Ramos (cell line): ENCODE measurements around the gene DPP6.
"Not testable (repeated sequence)": the region's sequence is repeated elsewhere in the genome, so short reads cannot be mapped to it uniquely, and the experiment has no call there.

Source experiments
- in situ Hi-C: fragments of 300-500 bp; cut with MboI; formaldehyde crosslinking; loops from one replicate; pipeline ENCODE4 v1.14.3; 2022; ENCODE audit warnings: low sequenced_read_pairs; ENCODE audit not compliant: unreplicated experiment

The DPP6 gene

DNA sequence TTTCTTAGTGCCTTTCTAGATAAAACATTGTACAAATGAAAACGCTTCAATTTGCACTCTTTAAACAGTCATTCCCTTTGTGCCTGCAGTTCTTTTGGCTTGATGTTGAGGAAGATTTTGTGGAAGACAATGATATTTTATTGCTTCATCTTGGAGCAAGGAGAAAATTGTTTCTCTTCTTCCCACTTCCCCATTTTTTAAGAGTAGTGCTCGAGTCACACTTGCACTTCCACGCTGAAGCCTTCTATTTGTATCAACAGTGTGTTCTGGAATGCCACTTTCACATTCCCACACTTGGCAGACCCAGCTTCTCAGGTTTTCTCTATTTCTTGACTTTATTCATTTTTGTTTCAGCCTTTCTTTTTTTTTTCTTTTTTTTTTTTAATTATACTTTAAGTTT lies 581.4 kb downstream of the DPP6 start:
- in situ Hi-C loops, result no loop called here

DNA sequence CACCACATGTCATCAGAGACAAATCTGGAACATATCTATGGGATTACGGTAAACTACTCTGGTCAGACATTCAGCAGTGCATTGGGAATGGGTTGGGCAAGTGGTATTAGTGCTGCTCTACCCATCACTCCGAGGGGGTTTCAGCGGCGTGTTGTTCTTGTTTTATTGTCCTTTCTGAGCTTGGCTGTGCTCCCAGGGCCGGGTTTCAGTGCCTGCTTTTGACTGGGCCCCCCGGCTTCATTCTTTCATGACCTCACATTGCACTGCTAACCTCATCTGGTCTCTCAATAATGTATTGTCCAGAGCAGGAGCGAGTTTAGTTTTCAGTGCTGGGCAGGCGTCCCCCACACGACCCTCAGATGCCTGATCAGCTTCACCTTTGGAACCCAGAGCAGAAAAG lies 586.1 kb downstream of the DPP6 start:
- in situ Hi-C loops, result no loop called here

DNA sequence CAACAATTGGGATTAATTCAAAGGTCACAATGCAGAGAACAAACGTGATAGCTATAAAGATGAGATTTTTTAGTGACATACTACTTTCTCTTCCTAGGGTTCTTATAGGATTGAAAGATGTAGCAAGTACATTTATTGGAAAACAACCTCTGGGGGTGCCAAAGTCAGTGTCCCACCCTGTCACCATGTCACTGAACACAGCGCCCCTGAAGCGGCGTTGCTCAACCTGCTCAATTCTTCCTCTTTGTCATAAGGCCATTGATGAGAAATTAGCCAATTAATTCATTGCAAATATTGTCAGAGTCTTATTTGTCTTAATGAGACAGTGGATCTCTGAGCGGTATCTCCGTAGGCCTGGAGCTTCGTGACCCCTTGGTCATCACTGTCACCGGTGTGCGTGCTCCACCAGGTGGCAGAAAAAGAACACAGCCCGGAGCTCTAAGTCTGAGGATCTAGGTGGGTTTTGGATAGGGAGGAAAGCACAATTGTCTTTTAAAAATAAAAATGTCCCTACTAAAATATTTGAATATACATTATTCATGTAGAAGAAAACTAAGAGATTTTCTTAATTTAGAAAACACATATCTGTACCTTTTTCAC lies 588.2 kb downstream of the DPP6 start:
- in situ Hi-C loops, result no loop called here

DNA sequence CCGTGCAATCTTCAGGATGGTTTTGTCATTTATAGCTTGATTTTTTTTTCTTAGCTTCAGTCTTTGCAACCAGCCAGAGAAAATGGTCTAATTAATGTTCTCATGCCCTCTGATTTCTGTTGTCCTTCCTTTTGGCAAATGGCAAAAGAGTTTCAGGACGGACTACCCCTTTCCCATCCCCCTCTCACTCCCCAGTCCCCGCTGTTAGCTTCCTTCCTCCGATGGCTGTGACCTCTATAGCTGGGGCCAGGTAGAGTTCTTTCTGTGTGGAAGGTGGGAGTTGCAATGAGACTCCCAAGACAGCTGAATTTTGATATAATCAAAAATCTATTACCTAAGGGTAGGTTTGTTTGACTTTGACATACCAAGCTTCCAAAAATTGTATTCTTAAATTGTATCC lies 588.7 kb downstream of the DPP6 start:
- in situ Hi-C loops, result no loop called here

DNA sequence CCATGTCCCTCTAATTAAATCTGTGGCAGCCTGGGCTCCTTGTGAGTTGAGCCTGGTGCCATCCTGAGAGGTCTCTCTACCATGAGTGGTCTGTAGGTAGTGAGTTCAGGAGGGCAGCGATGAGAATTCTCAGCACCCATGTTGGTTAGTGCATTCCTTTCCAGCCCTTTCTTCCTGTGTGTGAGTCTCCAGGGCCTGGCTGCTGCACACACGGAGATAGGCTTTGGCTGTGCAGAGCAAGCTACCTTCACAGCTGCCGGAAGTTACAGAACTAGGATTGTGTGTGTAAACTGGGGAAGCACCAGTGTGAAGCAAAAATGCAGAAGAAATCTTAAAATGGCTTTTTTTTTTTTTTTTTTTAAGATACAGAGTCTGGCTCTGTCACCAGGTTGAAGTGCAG lies 592.2 kb downstream of the DPP6 start:
- in situ Hi-C loops, result no loop called here

DNA sequence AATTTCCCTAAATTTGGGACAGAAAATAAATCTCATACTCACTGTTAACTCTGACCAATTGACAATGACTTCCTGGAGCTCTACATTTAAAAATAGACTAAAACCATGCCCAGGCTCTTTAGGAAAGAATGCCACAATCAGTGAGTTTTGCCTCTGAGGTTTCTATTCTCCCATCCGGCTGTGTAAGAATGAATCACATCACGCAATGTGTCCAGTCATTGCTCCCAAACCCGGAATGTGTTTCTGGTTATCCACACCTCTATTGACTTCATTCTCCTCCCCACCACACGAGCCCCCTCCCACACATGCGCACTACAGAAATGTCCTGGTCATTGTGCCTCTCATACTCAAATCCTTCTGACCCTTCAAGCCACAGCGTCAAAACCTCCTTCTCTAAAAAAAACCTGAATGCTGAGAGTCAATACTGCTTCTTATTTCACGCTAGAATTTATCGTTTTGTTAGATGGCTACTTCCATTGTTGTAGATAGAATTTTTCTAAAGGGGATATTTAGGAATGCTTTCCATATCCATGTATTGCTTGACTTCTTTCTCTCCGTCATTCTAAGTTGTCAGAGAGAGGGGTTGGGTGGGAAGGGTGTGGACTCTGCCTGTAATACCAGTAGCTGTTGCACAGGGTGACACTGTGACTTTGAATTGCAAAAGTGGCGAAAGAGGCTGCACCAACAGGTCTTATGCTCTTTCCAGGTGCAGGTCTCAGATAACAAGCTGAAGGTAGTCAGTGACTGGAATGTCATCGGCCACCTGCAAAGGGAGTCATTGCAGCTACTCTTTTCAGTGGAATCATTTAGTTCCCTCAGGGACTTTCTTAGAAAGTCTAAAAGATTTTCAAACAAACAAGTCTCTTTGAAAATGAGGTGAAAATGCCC lies 594.2 kb downstream of the DPP6 start:
- in situ Hi-C loops, result no loop called here

DNA sequence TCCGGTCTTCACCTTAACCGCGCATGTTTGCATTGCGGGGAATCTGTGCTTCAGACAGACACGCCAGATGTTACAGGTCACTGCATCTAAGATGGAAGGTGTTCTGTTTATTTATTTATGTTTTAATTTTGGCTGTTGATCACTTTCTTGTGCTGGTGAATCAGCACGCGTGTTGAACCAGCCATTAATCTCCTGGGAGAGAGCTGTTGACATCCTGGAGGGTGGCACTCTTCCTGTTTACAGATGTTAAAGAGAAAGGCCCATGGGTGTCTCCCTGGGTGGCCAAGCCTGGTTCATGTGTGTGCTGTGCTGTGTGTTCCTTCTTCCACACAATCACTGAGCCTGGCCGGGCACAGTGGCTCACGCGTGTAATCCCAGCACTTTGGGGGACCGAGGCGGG lies 595.4 kb downstream of the DPP6 start:
- in situ Hi-C loops, result no loop called here

DNA sequence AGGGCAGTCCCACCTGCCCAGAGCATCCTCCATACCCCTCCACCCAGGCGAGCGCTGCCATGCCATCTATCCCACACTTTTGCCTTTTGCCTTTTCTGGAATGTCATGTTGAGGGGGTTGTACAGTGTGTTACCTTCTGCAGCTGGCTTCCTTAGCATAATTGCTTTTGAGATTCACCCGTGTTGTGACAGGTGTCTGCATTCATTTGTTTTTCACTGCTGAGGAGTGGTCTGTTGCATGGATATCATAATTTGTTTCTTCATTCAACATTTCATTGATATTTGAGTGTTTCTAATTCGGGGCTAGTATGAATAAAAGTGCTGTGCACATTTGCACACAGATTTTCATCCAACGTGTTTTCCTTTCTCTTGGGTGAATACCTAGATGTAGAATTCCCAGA lies 596.8 kb downstream of the DPP6 start:
- in situ Hi-C loops, result no loop called here

DNA sequence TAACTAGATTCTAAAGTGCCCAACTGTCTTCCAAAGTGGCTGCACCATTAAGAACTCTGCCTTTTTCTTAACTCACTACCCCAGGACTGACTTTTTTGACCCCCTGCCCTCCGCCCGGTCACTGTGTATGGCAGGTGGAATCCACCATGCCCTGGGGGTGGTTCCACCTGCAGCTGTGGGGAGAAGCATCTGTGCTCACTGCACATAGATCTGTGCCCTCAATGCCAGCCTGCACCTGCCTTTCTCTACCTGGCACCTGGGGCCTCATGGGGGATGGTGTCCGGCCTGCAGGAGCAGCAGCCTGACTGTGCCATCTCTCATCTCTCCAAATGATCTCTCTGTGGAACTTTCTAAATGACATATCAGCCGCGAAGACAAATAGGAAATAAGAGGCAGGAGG lies 597.2 kb downstream of the DPP6 start:
- in situ Hi-C loops, result no loop called here

DNA sequence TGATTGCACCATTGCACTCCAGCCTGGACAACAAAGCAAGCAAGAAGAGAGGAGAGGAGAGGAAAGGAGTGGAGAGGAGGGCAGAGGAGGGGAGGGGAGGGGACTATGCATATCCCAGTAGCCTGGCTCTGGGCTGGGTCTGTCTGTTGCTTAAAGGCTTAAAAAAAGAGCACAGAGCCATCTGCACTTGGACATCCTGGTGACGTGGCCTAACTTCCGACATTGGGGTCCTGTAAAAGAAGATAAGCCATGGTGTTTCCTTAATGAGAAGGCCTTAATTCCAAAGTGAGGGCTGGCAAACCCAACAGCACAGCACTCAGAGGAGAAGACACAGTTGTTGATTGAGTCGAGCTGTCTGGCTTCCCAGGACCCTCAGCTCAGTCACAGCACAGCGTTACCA lies 598.1 kb downstream of the DPP6 start:
- in situ Hi-C loops, result no loop called here

DNA sequence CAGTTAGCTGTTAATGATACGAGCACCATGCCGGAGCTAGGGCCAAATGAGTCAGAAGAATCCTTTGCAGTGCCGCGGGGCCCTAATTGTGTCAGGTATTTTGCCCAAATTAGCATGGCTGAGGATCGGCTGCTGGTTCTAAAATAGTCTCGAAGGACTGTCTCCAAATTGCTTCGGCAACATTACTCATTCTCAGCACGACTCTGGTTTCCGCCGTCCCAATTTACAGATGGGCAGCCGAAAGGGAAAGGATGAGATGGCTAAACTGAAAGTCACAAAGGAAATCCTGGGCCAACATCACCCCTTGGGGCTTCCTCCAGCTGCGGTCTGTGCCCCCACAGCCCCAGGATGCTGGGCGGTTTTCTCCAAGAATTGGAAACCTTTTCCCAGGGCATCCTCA lies 599.3 kb downstream of the DPP6 start:
- in situ Hi-C loops, result no loop called here

DNA sequence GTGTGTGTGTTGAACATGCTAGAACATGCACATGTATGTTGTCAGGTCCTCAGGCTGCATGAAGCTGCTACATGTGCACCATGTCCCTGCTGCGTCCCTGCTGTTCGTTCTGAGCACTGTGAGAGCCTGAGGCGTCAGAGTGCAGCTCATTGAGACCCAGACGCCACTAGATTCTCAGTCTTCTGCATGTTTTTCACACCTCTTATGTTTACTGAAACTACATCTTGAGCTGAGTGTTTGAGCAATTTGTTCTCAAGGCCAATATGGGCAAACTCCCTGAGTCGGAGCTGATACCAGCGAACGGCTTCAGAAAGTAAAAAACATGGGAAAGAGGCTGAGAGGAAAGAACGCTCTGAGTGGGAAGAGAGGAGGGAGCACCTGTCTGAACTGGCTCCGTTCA lies 600.4 kb downstream of the DPP6 start:
- in situ Hi-C loops, result no loop called here

DNA sequence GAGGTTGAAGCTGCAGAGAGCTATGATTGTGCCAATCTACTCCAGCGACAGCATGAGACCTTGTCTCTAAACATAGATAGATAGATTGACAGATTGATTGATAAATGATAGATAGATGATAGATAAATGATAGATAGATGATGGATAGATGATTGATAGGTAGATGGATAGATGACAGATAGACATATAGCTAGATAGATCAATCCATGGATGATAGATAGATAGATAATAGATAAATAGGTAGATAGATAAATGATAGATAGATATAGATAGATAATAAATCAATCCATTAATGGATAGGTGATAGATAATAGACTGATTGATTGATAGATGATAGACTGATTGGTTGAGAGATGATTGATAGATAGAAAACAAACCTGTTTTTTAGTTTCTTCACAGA lies 601.1 kb downstream of the DPP6 start:
- in situ Hi-C loops, result no loop called here

DNA sequence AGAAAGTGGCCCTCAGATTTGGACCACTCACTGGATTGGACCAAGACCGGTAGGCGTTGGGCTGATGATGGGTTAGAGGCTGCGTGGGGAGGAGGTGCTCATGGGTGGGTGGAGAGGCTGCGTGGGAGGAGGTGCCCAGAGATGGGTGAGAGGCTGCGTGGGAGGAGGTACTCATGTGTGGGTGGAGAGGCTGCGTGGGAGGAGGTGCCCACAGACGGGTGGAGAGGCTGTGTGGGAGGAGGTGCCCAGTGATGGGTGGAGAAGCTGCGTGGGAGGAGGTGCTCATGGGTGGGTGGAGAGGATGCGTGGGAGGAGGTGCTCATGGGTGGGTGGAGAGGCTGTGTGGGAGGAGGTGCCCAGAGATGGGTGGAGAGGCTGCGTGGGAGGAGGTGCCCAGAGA lies 604.4 kb downstream of the DPP6 start:
- in situ Hi-C loops, result no loop called here

DNA sequence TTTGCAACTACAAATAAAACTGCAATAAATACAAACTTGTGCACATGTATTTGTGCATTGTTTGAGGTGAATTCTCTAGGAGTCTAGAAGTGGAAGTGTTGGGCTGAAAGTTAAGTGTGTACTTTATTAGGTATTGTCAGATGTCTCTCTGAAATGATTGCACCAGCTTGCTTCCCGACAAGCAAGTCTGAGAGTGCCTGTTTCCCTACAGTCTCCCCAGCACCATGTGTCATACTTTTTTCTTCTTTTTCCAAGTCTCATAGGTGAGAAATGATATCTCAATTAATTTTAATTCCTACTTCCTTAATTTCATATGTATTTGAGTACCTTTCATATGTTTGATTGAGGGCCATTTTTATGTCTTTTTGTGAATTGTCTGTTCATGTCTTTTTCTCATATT lies 614.6 kb downstream of the DPP6 start:
- in situ Hi-C loops, result no loop called here

DNA sequence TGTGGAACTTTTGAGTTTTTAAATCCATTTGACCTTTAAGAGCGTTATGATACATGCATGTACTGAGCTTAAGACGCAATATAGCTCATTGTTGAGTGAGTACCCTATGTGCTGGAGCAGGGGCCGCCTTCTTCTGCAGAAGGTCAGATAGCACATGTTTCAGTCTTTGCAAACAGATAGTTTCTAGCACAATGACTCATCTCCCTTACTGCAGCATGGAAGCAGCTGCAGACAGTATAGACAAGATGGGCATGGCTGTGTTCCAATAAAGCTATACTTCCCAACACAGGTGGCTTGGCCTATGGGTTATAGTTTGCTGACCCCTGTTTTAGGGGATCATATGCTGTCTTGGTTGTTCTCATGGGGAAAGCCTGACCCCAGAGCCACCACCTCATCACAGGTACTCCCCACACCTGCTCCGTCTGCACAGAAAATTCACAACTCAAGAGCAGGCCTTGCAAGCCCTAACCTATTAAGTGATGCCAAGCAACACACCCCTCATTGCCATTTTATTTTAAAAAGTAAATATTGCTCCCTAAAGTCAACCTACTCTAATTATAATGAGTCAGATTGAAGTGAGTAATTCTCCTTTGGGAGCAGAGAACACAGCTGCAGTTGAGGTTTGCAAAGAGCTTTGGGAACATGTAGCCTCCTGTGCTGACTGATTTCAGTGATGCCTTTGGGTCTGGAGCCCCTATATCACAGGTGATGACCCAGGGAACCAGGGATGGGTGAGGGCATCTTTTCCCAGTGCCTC lies 620.6 kb downstream of the DPP6 start:
- in situ Hi-C loops, result no loop called here

DNA sequence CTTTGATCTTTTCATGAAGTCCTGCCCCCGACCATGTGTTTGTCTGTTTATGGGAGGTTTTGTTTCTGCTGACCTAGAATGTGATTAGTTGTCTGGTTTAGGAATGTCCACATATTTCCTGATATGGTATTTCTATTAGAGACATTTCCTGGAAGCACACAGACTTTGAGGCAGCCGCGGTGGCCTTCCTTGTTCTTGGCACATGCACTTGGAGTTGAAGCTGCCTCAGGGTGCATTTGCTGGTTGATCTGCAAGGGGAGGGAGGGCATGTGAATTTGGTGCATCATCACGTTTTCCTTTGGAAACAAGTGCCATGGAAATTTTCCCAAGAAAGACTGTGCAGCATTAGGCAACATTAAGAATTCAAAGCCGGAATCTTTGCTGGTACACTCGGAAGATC lies 622.0 kb downstream of the DPP6 start:
- in situ Hi-C loops, result no loop called here

DNA sequence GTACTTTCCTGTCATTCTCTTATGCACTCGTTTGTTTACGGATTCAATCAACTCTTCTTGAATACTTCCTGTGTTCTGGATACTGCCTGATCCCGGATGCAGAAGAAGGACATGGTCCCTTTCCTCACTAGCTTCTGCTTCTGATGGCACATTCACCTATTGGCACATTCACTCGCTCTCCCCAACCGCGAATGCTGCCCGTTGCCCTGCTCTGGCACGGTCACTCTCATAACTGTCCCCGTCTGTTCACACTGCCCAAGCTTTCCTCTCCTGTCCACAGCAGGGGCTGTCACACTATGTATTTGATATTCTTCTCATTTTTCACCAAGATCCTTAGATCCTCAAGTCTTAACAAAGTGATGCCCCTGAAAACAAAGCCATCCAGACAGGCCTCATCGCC lies 623.4 kb downstream of the DPP6 start:
- in situ Hi-C loops, result no loop called here

DNA sequence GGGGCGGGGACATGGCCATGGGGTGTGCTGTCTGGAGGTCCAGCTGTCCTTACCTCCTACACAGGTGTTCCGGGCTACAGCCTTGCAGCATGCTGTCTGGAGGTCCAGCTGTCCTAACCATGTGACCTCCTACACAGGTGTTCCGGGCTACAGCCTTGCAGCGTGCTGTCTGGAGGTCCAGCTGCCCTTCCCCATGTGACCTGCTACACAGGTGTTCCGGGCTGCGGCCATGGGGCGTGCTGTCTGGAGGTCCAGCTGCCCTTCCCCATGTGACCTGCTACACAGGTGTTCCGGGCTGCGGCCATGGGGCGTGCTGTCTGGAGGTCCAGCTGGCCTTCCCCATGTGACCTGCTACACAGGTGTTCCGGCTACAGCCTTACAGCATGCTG lies 623.8 kb downstream of the DPP6 start:
- in situ Hi-C loops, result not testable (repeated sequence)

DNA sequence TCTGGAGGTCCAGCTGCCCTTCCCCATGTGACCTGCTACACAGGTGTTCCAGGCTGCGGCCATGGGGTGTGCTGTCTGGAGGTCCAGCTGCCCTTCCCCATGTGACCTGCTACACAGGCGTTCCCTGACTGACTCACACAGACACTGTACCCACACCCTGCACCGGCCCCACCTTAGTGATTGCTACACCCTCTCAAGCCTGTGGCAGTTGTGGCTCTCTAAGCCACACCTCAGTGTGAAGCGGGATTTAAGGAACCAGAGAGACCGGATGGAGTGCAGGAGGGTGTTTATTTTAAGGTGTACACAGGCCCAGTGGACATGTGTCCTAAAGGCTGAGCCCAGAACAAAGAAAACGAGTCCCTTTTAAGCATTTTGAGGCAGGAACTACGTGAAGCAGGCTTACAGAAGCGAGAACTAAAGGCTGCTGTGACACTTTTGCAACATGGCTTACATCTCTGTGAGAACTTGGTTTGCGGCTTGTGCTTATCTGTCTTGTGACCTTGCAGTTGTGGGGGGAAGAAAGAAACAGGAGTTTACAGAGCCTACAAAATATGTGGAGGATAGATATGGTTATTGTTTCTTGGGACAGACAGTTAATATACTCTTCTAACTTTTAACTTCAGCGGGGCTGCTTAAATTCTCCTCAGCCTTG lies 624.4 kb downstream of the DPP6 start:
- in situ Hi-C loops, result no loop called here

DNA sequence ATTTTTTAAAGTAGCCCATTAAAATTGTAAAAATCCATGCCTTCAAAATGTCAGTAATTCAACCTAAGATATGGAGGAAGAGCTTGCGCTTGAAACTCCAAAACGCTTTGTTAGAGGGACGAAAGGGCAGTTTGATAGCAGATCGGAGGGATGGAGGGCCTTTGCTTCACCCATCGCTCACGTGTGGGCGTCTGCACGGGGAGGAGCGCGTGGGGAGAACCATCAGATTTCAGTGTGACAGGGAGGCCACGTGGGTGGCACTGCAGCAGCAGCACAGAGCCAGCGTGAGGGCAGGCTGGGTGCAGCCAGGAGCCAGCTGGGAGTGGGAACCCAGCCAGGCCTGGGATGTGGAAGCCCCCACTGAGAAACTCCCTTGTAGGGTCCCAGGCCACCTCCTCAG lies 625.3 kb downstream of the DPP6 start:
- in situ Hi-C loops, result no loop called here
